Activated T-cell treated with anti-CD3 and anti-CD28 coated beads, Interleukin-2, amount 50 U/mL, for 4 hours (primary cell): ENCODE results near the gene EIF2S2. TPM values are rescaled to one million over a fixed set of nuclear protein-coding genes. Genes with fewer than 3 reads are reported as not detected.
"Not testable (repeated sequence)": the region's sequence is repeated elsewhere in the genome, so short reads cannot be mapped to it uniquely, and the experiment has no call there.

ENCODE experiments used
- ATAC-seq, 2 donors: fragments of 200-7000 bp; cut with Tn5 transposase; one replicate each; pipeline ENCODE4 v1.10.0; 2021
- DNase-seq: peaks from one replicate; pipeline ENCODE4 v3.0.0-alpha.2; 2020
- H3K27me3 Mint-ChIP-seq: one replicate; pipeline ENCODE4 v1.8.0; 2021; ENCODE audit warnings: low read depth, mixed read lengths
- H3K36me3 Mint-ChIP-seq: one replicate; pipeline ENCODE4 v1.8.0; 2022; ENCODE audit warnings: mixed read lengths; ENCODE audit not compliant: insufficient read depth
- H3K4me1 Mint-ChIP-seq: one replicate; pipeline ENCODE4 v1.8.0; 2021; ENCODE audit warnings: low read depth, mixed read lengths
- H3K4me3 Mint-ChIP-seq: one replicate; pipeline ENCODE4 v1.8.0; 2021; ENCODE audit warnings: mild to moderate bottlenecking, moderate library complexity, mixed read lengths
- H3K9me3 Mint-ChIP-seq: one replicate; pipeline ENCODE4 v1.8.0; 2021; ENCODE audit warnings: mixed read lengths
- total RNA-seq, 3 donors: library from RNA; stranded (reverse); gene quantifications; one replicate each; pipeline ENCODE4 v1.2.1, GENCODE V29; 2021

The EIF2S2 gene
- 100 to 1,000 TPM; 128 to 132 (median 130) TPM for total RNA-seq

DNA sequence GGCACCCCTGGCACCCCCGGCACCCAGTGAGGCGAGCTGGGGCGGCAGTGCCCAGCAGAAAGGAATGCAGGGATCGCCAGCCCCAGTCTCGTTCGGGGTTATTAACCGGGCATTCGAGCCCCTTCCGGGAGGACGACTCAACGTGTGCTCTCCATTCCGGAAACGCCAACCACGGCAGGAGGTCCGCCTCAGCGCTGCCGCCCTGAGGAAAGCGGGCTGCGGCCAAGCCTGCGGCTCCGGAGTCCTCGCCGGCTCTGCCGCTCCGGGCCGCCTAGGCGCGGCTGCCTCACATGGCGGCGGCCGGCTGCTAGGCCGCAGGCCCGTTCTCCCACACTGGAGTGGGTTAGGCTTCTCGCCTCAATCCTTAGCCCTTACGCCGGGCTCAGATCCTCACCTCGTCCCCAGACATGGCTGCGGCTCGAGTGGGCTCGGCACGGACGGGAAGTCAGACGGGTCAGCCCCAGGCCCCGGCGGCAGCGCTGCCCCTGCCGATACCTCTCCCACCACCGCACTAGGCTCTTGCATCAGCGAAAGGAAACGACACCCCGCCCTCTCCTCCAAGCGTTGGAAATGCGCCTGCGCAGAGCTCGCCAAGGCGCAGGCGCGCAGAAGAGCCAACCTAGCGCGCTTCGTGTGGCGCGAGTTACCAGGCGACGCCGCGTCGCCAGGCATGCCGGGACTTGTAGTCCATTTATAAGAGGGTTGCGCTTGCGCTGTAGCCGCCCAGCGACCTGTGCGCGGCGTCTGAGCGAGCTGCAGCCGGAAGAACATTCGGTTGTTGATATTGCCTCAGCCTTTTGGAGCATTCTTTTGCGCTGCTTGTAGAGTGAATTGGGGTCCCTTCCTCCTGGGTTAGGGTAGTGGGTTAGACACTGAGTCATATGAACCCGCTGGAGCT is at the start of gene EIF2S2:
TSS of gene EIF2S2 (minus strand) at position 542 of the 898 bp plus-strand sequence. CDS start at position 409, 133 bp downstream.
- Mint-ChIP-seq H3K9me3 (no peaks in the 10 kb centered on the region), H3K36me3 (peaks cover 18% of the 10 kb centered on the region), H3K4me1 (peaks cover 37% of the 10 kb centered on the region), H3K27me3 (no peaks in the 10 kb centered on the region), H3K4me3 (peak within 1 kb of the TSS; percentile 87)
- DNase-seq (peak; percentile 91), ATAC-seq (peak; percentile 85 to 88)

- not testable (repeated sequence) for DNase-seq, H3K9me3 Mint-ChIP-seq
- H3K27me3 Mint-ChIP-seq: peaks cover 19% of the 10 kb centered on the region
Observed at GRCh38 chr20:34157697-34158096, 45.7 kb upstream of the EIF2S2 start.

GRCh38 chr20:34155836-34156235 is 43.8 kb upstream of the EIF2S2 start:
- ATAC-seq (no peak), DNase-seq (no peak)
- peaks cover 19% of the 10 kb centered on the region for H3K27me3 Mint-ChIP-seq
- no peaks in the 10 kb centered on the region for H3K9me3 Mint-ChIP-seq
- no peaks in the 10 kb centered on the region for H3K36me3 Mint-ChIP-seq
- H3K4me1 Mint-ChIP-seq: no peaks in the 10 kb centered on the region
- H3K4me3 Mint-ChIP-seq: no peak overlapping the region

More at GRCh38 chr20:34157697-34158096, 45.7 kb upstream of the EIF2S2 start:
- not testable (repeated sequence) for H3K36me3 Mint-ChIP-seq, ATAC-seq, H3K4me3 Mint-ChIP-seq, H3K4me1 Mint-ChIP-seq

GRCh38 chr20:34153169-34153568 is 41.1 kb upstream of the EIF2S2 start:
- H3K9me3 Mint-ChIP-seq, ATAC-seq, H3K4me3 Mint-ChIP-seq, DNase-seq, H3K36me3 Mint-ChIP-seq, H3K4me1 Mint-ChIP-seq: not testable (repeated sequence)
- peaks cover 18% of the 10 kb centered on the region for H3K27me3 Mint-ChIP-seq

- H3K36me3 Mint-ChIP-seq, H3K4me3 Mint-ChIP-seq, H3K4me1 Mint-ChIP-seq, H3K9me3 Mint-ChIP-seq, ATAC-seq, DNase-seq: not testable (repeated sequence)
- H3K27me3 Mint-ChIP-seq: peaks cover 18% of the 10 kb centered on the region
Observed at GRCh38 chr20:34152073-34152472, 40.0 kb upstream of the EIF2S2 start.

DNA sequence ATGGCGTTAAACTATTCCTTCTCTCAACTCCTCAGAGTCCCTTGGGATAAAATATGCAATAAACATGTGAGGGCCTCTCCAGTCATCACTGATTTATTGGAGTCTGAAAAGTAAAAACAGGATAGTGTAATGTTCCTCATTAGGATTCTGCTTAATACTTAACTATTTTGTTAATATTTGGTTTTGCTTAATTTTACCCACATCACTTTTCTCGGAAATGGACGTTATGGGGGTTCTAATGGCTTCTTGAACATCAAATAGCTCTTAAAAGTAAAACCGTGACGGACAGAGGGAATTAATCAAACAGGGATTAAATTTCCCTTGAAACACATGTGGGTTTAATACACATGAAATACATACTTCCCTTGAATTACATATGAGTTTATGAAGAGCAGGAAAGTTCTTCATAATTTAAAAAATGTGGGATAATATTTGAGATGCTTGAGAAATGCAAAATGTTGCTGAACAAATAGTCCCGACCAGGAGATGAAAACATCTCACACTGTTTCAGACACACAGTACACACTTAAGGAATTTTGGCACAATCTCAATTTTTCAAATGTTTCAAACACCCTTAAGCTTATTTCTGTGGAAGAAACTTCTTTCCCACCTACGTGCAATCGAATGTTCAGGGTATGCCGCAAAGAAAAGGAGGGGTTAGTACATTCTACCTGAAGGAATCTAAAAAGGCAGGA is 38.4 kb upstream of the EIF2S2 start:
- no peak for ATAC-seq
- H3K4me3 Mint-ChIP-seq: no peak overlapping the region
- no peaks in the 10 kb centered on the region for H3K4me1 Mint-ChIP-seq
- H3K36me3 Mint-ChIP-seq: no peaks in the 10 kb centered on the region
- no peaks in the 10 kb centered on the region for H3K9me3 Mint-ChIP-seq
- DNase-seq: no peak
- H3K27me3 Mint-ChIP-seq: peaks cover 18% of the 10 kb centered on the region

DNA sequence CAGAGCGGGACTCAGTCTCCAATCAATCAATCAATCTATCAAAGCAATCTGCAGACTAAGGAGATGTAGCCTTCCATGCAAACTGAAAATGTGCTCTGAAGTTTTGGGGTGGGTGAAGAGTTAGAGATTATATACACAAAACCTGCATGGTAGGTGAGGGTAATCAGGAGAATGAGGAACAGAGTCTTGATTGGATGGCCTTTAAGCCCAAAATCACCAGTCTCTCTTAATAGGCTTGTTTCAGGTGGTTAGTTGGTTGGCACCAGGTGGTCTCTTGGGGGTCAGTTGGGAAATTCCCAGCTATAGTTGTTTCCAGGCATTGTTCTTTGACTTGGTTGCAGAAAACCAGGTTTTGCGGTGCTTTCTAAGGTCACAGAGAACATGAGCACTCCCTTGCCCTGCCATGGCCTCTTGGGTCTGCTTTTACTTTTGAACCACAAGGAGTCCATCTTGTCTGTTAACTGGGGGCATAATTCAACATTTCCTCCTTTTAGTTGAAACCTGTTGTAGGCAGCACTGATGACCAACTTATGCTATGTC is 33.3 kb upstream of the EIF2S2 start:
- H3K27me3 Mint-ChIP-seq: peaks cover 13% of the 10 kb centered on the region
- ATAC-seq (no peak), DNase-seq (no peak)
- H3K4me1 Mint-ChIP-seq: no peaks in the 10 kb centered on the region
- no peak overlapping the region for H3K4me3 Mint-ChIP-seq
- no peaks in the 10 kb centered on the region for H3K9me3 Mint-ChIP-seq
- no peaks in the 10 kb centered on the region for H3K36me3 Mint-ChIP-seq

DNA sequence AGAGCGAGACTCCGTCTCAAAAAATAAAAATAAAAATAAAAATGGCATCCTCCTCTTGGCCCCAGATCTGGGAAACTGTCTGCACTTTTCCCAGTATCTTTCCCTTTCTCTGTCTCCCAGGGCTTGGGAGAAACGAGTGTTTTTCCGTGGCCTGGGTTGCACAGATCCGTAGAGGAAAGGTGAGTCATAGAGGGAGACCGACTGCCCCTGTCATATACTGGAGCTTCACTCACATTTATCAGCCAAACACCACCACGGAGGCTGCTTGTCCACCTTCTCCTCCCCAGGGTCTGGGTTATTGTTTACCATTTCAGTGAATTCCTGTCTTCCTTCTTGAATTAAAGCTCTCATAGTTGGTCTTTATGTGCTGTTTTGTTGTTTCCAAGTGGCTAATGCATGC is 31.9 kb upstream of the EIF2S2 start:
- no peaks in the 10 kb centered on the region for H3K4me1 Mint-ChIP-seq
- ATAC-seq (no peak), DNase-seq (no peak)
- no peak overlapping the region for H3K4me3 Mint-ChIP-seq
- peaks cover 11% of the 10 kb centered on the region for H3K27me3 Mint-ChIP-seq
- no peaks in the 10 kb centered on the region for H3K9me3 Mint-ChIP-seq
- no peaks in the 10 kb centered on the region for H3K36me3 Mint-ChIP-seq

DNA sequence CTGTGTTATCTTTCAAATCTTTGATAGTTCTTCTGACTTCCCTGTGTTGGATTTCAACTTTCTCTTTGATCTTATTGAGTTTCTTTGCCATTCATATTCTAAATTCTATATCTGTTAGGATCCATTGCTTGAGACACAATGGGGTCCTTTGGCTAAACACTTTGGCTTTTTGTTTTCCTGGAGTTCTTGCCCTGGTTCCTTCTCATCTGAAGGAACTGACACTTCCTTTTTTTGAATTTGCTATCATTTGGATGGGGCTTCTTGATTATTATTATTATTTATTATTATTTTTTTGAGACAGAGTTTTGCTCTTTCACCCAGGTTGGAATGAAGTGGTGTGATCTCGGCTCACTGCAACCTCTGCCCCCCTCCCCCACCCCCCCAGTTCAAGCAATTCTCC is 30.1 kb upstream of the EIF2S2 start:
- DNase-seq: no peak
- no peaks in the 10 kb centered on the region for H3K36me3 Mint-ChIP-seq
- no peak overlapping the region for H3K4me3 Mint-ChIP-seq
- H3K9me3 Mint-ChIP-seq: no peaks in the 10 kb centered on the region
- peaks cover 11% of the 10 kb centered on the region for H3K27me3 Mint-ChIP-seq
- H3K4me1 Mint-ChIP-seq: no peaks in the 10 kb centered on the region
- ATAC-seq: no peak

DNA sequence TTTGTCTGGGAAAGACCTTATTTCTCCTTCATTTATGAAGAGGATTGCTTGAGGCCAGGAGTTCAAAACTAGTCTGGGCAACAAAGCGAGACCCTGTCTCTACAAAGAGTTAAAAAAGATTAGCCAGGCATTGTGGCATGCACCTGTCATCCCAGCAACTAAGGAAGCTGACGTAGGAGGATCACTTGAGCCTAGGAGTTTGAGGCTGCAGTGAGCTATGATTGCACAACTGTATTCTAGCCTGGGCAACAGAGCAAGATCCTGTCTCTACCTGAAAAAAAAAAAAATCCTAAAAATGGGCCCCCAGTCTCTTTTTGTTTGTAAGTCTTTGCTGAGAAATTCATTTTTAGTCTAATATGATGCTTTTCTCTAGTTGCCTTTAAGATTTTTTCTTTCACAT is 29.2 kb upstream of the EIF2S2 start:
- no peaks in the 10 kb centered on the region for H3K36me3 Mint-ChIP-seq
- peaks cover 11% of the 10 kb centered on the region for H3K27me3 Mint-ChIP-seq
- ATAC-seq: no peak
- no peaks in the 10 kb centered on the region for H3K9me3 Mint-ChIP-seq
- no peak for DNase-seq
- H3K4me1 Mint-ChIP-seq: no peaks in the 10 kb centered on the region
- no peak overlapping the region for H3K4me3 Mint-ChIP-seq

- not testable (repeated sequence) for H3K36me3 Mint-ChIP-seq, DNase-seq, H3K27me3 Mint-ChIP-seq, ATAC-seq, H3K9me3 Mint-ChIP-seq, H3K4me1 Mint-ChIP-seq, H3K4me3 Mint-ChIP-seq
Observed at GRCh38 chr20:34135525-34136275, 23.7 kb upstream of the EIF2S2 start.

- H3K4me1 Mint-ChIP-seq, H3K9me3 Mint-ChIP-seq, H3K27me3 Mint-ChIP-seq, DNase-seq, ATAC-seq, H3K4me3 Mint-ChIP-seq, H3K36me3 Mint-ChIP-seq: not testable (repeated sequence)
Observed at GRCh38 chr20:34133365-34133860, 21.4 kb upstream of the EIF2S2 start.

GRCh38 chr20:34132943-34133342 is 20.9 kb upstream of the EIF2S2 start:
- not testable (repeated sequence) for H3K4me3 Mint-ChIP-seq, H3K36me3 Mint-ChIP-seq, H3K27me3 Mint-ChIP-seq, DNase-seq, ATAC-seq, H3K9me3 Mint-ChIP-seq, H3K4me1 Mint-ChIP-seq

DNA sequence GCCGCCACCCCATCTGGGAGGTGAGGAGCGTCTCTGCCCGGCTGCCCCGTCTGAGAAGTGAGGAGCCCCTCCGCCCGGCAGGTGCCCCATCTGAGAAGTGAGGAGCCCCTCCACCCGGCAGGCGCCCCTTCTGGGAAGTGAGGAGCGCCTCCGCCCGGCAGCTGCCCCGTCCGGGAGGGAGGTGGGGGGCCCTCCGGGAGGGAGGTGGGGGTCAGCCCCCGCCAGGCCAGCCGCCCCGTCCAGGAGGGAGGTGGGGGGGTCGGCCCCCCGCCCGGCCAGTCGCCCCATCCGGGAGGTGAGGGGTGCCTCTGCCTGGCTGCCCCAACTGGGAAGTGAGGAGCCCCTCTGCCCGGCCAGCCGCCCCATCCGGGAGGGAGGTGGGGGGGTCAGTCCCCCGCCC is 20.4 kb upstream of the EIF2S2 start:
- H3K4me3 Mint-ChIP-seq, H3K27me3 Mint-ChIP-seq, H3K9me3 Mint-ChIP-seq, H3K4me1 Mint-ChIP-seq, DNase-seq, H3K36me3 Mint-ChIP-seq, ATAC-seq: not testable (repeated sequence)
